Gastroesophageal sphincter (tissue), 3 donors: ENCODE results near the gene PABPN1L.

Experiments used
- POLR2A ChIP-seq, 2 donors: fragments of 450-650 bp; IDR thresholded peaks; one replicate each; pipeline ENCODE4 v1.6.1; 2017; ENCODE audit warnings: antibody characterized with exemption in 2 of 2, mild to moderate bottlenecking in 2 of 2, moderate library complexity in 1 of 2
- POLR2AphosphoS5 ChIP-seq: sonication (generic); formaldehyde crosslinking; IDR thresholded peaks from one replicate; pipeline ENCODE4 v1.6.1; 2017; ENCODE audit warnings: antibody characterized with exemption
- TF ChIP-seq, protein P1 (sequence below), 4 experiments: fragments of 200-600 bp in 2 of 4; fragments of 450-650 bp in 2 of 4; sonication (generic) in 1 of 4; IDR thresholded peaks; one replicate each; pipeline ENCODE4 v1.5.1; 2017 to 2019; ENCODE audit warnings: antibody characterized with exemption in 4 of 4, mild to moderate bottlenecking in 2 of 4, moderate library complexity in 2 of 4

DNA sequence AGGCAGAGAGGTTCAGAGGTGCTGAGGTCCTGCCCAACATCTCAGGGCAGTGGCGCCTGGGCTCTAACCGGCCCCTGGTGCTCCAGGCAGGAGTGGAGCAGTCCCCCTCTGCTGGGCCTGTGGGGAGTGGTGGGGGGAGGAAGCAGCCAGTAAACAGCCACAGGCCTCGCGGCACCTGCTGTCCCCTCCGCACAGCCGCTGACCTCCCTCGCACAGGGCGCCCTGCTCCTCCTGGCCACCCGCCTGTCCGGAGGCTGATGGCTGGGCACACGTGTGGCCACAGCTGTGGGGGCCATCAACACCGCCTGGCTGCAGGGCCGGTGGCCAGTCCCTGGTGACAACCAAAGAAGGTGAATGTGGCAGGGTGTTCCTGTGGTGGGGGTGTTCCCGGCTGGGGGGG, 36.8 kb upstream of the PABPN1L start:
- TF ChIP-seq, protein P1, sequence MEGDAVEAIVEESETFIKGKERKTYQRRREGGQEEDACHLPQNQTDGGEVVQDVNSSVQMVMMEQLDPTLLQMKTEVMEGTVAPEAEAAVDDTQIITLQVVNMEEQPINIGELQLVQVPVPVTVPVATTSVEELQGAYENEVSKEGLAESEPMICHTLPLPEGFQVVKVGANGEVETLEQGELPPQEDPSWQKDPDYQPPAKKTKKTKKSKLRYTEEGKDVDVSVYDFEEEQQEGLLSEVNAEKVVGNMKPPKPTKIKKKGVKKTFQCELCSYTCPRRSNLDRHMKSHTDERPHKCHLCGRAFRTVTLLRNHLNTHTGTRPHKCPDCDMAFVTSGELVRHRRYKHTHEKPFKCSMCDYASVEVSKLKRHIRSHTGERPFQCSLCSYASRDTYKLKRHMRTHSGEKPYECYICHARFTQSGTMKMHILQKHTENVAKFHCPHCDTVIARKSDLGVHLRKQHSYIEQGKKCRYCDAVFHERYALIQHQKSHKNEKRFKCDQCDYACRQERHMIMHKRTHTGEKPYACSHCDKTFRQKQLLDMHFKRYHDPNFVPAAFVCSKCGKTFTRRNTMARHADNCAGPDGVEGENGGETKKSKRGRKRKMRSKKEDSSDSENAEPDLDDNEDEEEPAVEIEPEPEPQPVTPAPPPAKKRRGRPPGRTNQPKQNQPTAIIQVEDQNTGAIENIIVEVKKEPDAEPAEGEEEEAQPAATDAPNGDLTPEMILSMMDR (IDR thresholded peaks at IDR 0.05): no peak
- no peak for TF ChIP-seq POLR2A (IDR thresholded peaks at IDR 0.05)
- TF ChIP-seq POLR2AphosphoS5: no peak
